Measurements from ENCODE around the gene AHDC1.
"Not testable (repeated sequence)": the region's sequence is repeated elsewhere in the genome, so short reads cannot be mapped to it uniquely, and the experiment has no call there.

Gene AHDC1

DNA sequence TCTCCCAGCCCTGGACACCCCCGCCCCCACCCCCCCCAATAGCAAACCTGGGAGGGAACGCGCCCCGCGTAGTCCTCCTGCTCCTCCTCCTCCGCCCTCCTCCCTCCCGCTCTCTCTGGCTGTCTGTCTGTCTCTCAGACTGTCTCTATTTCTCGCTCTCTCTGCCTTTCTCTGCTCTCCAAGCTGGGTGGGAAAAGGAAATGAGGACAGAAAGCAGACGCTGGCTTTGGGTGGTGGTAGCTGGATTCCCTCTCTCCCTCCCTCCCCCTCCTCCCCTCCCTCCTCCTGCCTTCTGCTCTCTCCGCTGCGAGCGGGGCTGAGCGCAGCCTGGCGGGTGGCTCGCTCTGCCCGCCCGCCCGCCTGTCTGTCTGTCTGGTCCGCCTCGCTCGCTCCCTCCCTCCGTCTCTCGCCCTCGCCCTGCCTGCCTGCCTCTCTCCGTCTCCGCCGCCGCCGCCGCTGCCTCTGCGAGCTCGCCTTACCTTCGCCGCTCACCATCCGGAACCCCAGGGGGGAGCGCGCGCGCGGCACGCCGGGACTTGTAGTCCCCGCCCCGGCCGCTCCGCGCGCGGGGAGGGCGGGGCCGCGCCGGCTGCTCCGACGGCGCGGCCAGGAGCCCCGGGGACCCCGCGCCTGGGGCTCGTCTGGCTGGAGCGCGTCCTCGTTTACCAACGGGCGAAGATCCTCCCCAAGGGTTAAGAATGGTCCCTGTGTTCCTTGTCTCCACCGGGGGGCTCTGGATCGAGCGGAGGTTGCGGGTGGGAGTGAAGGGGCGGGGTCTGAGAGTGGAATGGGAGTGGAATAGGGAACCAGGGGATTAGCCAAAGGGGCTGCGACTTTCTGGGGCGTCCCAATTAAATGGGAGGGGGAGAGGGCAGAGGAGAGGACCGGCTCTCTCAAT is at the start of gene AHDC1:
TSS of gene AHDC1 (minus strand) at position 464 of the 898 bp plus-strand sequence. CDS start 52,029 bp downstream, outside the sequence.
- DNase-seq (ENCODE audit: low spot score) = peak; percentile 95

GRCh38 chr1:27652111-27652864 is 48.3 kb upstream of the AHDC1 start:
- DNase-seq (ENCODE audit: low spot score) = no peak

DNA sequence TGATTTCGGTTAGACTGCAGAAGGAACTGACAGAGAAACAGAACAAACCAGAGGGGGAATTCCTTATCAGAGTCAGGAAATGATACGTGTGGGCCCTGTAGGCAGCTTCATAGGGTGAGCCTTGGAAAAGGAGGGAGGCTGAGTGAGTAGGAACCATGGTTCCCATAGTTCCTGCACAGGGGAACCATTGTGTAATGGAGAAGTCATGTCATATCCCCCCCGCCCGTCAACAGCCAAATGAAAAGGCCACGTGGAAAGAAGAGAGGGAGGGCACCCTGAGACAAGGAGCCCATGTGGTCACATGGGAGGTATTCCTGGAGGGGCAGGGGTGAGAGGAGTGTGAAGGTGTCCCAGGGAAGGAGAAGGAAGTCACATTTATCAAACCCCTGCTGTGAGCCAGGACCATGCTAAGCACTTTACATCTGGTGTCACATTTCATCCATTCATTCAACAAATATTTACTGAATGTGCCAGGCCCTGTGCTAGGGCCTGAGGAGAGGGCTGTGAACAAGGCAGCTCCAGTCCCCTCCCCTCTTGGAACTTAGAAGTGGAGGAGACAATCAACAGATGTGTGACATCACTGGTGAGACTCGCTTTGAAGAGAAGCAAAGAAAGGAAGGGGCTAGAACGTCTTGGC is 46.7 kb upstream of the AHDC1 start:
- DNase-seq (ENCODE audit: low spot score) = peak; percentile 55

GRCh38 chr1:27650171-27650538 is 46.2 kb upstream of the AHDC1 start:
- DNase-seq (ENCODE audit: low spot score) = no peak

DNA sequence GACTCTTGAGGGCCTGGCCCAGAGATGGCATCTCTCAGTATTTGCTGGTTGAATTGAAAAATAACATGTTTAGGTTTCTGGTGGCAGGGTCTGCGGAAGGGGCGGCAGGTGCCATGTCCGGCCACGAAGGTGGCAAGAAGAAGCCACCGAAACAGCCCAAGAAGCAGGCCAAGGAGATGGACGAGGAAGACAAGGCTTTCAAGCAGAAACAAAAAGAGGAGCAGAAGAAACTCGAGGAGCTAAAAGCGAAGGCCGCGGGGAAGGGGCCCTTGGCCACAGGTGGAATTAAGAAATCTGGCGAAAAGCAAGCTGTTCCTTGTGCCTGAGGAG is 45.3 kb upstream of the AHDC1 start:
- no peak for DNase-seq (ENCODE audit: low spot score)

DNA sequence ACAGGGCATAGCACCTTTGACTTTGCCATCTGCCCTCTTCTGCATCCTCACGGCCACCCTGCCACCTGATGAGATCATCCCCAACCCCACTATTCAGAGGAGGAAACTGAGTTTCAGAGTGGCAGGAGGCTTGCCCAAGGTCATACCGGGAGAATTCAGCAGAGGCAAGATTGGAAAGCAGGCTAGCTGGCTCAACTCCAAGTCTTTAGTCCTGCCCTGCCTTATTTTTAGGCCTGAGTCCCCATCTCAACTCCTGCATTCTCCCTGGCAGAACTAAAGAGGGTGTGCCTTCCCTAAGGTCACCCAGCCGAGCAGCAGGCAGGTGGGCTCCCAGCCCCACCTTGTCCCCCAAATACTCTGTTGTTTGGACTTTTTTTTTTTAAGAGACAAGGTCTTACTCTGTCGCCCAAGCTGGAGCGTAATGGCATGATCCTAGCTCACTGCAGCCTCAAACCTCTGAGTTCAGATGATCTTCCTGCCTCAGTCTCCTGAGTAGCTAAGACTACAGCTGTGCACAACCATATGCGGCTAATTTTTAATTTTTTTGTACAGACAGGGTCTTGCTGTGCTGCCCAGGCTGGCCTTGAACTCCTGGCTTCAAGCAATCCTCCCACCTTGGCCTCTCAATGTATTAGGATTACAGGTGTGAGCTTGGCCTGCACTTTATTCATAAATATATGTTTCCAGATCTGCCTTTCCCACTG is 44.8 kb upstream of the AHDC1 start:
- DNase-seq (ENCODE audit: low spot score) = peak; percentile 37

DNA sequence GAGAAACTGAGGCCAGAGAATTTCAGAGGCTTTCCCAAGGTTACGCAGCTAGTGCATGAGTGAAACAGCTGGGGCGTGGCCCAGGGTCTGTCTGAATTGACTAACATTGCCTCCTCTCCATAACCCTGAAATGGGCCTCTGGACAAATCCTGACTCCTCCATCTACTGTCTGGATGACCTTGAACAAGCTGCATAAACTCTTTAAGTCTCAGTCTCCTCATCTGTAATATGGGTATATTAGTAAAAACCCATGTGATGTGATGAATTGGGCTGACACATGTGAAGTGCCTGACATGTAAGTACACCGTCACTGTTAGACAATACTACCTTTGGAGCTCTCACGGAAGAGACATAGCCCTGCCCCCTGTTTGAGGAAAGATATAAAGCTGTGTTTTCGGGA is 43.4 kb upstream of the AHDC1 start:
- no peak for DNase-seq (ENCODE audit: low spot score)

GRCh38 chr1:27646676-27647075 is 42.7 kb upstream of the AHDC1 start:
- DNase-seq (ENCODE audit: low spot score) = no peak

- DNase-seq (ENCODE audit: low spot score) = no peak
Measured at GRCh38 chr1:27645071-27645415, 41.1 kb upstream of the AHDC1 start.

- no peak for DNase-seq (ENCODE audit: low spot score)
Measured at GRCh38 chr1:27644369-27645070, 40.6 kb upstream of the AHDC1 start.

DNA sequence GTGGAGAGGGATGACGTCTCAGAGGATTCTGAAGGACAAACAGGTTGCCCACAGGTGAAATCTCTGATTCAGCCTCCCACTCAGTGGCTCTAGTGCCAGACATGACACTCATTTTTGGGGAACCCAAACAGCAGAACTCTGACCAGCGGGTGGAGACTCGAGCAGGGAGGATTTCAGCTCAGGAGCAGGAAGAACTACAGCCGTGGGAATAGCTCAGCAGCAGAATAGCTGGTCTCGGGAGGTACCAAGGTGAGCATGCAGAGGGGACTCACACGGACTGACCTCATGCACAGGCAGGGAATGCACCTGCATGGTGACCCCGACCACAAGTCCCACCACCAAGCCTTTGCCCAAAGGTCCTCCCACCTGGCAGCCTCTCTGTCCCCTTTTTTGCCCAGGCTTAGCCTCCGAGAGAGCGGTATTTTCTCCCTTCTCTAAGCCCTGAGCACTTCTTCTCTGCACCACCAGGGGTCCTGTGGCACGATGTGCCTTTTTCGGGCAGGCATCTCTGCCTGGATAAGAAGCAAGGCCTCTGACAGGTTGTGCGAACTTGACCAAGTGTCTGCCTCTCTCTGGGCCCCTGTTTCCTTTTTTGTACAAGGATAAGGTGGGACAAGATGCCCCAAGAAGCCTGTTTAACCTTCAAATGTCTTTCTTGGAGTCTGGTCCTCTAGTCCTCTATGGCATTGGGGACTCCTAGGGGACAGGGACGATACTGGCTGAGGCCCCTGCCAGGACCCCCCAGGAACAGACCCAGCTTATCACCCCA is 39.8 kb upstream of the AHDC1 start:
- peak; percentile 79 for DNase-seq (ENCODE audit: low spot score)

DNA sequence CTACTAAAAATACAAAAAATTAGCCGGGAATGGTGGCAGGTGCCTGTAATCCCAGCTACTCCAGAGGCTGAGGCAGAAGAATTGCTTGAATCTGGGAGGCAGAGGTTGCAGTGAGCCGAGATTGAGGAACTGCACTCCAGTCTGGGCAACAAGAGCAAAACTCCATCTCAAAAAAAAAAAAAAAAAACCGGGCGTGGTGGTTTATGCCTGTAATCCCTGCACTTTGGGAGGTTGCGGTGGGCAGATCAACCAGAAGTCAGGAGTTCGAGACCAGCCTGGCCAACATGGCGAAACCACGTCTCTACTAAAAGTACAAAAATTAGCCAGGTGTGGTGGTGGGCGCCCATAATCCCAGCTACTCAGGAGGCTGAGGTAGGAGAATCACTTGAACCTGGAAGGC is 36.6 kb upstream of the AHDC1 start:
- not testable (repeated sequence) for DNase-seq (ENCODE audit: low spot score)

- DNase-seq (ENCODE audit: low spot score) = no peak
Measured at GRCh38 chr1:27638805-27639204, 34.9 kb upstream of the AHDC1 start.

DNA sequence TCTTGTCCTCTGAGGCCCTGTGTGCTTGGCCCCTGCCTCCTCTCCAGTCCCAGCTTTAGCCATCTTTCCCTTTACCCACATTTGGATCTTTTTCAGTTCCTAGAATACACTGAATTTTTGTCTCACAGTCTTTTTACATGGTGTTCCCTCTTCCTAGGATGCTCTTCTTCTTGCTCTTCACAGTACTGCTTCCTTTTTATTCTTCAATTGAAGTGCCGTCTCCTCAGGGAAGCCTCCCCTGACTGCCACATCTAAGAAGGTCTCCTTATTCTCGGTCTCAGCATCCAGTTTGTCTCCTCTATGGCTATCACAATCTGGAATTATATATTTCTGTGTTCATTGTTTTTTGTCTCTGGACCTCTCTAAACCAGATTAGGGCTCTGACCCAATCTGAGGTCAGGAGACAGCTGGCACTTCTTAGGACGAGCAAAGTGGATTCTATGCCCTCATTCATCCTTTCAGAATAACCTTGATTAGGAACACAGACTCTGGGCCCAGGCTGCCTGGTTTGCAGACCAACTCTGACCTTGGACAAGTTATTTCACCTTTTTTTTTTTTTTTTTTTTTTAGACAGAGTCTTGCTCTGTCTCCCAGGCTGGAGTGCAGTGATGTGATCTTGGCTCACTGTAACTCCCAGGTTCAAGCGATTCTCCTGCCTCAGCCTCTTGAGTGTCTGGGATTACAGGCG is 34.2 kb upstream of the AHDC1 start:
- DNase-seq (ENCODE audit: low spot score) = no peak

DNA sequence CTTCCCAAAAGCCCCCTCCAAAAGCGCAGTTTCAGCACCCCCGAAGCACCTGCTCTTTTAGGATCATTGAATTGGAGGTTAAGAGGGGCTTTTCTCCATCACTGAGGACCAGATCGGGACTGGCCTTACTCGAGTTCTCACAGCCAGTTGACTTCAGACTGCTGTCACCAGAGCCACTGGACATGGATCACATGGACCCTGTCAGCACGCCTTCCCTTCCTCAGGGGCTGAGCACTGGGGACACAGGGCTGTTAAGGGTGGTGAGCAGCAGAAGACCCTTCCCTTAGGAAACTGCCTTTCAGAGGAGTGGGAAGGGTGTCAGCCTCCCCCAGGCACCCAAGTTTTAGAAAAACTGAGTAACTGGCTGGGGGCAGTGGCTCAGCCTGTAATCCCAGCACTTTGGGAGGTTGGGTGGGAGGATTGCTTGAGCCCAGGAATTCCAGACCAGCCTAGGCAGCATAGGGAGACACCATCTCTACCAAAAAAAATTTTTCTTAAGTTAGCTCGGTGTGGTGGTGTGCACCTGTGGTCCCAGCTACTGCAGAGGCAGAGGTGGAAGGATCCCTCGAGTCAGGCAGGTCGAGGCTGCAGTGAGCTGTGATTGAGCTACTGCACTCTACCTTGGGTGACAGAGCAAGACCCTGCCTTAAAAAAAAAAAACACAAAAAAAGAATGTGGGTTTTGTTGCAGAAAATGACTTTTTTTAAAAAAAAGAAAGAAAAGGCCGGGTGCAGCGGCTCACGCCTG is 31.6 kb upstream of the AHDC1 start:
- DNase-seq (ENCODE audit: low spot score) = no peak

DNA sequence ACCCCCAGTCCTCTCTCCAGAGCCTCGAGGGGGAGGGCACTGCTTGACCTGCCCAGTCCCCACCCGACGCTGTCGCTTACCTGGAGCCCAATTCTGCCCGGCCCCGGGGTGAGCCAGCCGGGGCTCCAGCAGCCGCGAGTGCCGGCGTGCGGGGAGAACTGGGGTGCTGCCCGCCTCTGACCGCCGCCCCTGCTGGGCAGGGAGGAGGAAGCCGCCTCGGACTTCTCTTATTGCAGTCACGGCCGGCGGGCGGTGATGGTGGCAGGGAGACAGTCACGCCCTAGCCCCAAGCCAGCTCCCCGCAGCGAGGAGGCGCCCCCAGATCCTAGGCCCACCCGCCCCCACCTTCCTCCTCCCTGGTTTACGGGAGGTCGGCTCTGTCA is 31.0 kb upstream of the AHDC1 start, which contains the start of gene FGR:
TSS of gene FGR (minus strand) at position 201 of the 383 bp plus-strand sequence. CDS start 11,269 bp downstream, outside the sequence.
- DNase-seq (ENCODE audit: low spot score) = no peak

- DNase-seq (ENCODE audit: low spot score) = peak; percentile 73
Measured at GRCh38 chr1:27634177-27634984, 30.4 kb upstream of the AHDC1 start.

DNA sequence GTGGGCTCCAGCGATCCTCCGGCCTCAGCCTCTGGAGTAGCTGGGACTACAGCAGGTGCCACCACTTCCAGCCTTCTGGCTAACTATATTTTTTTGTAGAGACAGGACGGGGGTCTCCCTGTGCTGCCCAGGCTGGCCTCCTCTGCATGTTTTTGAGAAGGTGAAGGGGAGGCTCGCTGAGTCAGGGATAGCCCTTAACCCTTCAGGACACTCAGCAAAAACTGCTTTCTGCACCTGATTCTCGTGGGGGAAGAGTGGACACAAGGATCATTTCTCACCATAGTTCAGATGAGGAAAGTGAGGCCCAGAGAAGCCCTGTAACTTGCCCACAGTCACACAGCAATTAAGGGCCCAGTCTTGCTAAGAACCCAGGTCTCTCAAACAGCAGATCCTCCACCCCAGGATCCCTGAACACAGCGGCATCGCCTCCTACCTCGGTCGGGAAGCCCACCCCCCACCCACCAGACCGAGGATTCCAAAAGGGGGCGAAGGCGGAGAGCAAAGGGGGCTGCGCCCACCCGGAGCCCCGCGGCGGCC is 29.8 kb upstream of the AHDC1 start:
- DNase-seq (ENCODE audit: low spot score) = no peak

DNA sequence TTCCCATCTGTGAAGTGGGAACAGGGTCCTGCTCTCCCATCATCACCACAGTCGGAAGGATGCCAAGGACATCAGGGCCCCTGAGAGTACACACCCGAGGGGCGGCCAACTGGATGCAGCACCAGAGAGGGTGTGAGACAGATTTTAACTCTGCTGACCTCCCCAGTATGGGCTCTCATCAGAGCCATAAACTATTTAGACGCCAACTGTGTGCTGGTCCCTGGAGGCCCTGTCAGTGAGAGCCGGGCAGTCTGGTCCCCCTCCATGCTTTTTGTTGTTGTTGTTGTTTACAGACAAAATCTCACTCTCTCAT is 29.3 kb upstream of the AHDC1 start:
- no peak for DNase-seq (ENCODE audit: low spot score)
